HG03097 (cell line): ENCODE measurements around the gene CT45A2.
"Not testable (repeated sequence)": the region's sequence is repeated elsewhere in the genome, so short reads cannot be mapped to it uniquely, and the experiment has no call there.

Experiments used
- ATAC-seq: cut with Tn5 transposase; IDR thresholded peaks from one replicate; pipeline ENCODE4 v1.9.1; 2021; ENCODE audit not compliant: unreplicated experiment, low FRiP score

The CT45A2 gene, protein sequence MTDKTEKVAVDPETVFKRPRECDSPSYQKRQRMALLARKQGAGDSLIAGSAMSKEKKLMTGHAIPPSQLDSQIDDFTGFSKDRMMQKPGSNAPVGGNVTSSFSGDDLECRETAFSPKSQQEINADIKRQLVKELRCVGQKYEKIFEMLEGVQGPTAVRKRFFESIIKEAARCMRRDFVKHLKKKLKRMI

DNA sequence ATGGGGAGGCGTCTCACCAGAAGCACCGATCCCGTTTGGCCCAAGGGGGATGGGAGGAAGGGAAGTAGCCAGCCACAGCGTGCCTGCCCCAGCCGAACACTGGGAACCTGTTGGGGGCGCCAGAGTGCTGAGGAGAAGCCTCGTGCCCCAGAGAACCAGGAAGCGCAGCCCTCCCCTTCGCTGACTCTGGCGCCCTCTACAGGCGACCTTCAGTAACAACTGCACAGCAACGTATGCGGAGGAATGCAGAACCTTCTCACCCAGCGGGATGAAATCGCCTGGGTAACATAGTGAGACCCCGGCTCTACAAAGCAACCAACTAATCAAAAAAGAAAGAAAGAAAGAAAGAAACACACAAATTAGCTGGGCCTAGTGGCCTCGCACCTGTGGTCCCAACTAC lies at the start of gene CT45A2:
CT45A2 (minus strand) TSS at position 101 of the 400 bp plus-strand sequence. CDS start 3,747 bp downstream, outside the sequence.
- ATAC-seq, result not testable (repeated sequence)

DNA sequence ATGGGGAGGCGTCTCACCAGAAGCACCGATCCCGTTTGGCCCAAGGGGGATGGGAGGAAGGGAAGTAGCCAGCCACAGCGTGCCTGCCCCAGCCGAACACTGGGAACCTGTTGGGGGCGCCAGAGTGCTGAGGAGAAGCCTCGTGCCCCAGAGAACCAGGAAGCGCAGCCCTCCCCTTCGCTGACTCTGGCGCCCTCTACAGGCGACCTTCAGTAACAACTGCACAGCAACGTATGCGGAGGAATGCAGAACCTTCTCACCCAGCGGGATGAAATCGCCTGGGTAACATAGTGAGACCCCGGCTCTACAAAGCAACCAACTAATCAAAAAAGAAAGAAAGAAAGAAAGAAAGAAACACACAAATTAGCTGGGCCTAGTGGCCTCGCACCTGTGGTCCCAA lies 34.6 kb upstream of the CT45A2 start, which contains the start of gene CT45A8:
CT45A8 (minus strand) TSS at position 101 of the 400 bp plus-strand sequence. CDS start 3,755 bp downstream, outside the sequence.
- not testable (repeated sequence) for ATAC-seq

DNA sequence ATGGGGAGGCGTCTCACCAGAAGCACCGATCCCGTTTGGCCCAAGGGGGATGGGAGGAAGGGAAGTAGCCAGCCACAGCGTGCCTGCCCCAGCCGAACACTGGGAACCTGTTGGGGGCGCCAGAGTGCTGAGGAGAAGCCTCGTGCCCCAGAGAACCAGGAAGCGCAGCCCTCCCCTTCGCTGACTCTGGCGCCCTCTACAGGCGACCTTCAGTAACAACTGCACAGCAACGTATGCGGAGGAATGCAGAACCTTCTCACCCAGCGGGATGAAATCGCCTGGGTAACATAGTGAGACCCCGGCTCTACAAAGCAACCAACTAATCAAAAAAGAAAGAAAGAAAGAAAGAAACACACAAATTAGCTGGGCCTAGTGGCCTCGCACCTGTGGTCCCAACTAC lies 17.4 kb upstream of the CT45A2 start, which contains the start of gene CT45A7:
CT45A7 (minus strand) TSS at position 101 of the 400 bp plus-strand sequence. CDS start 3,747 bp downstream, outside the sequence.
- ATAC-seq, result not testable (repeated sequence)

DNA sequence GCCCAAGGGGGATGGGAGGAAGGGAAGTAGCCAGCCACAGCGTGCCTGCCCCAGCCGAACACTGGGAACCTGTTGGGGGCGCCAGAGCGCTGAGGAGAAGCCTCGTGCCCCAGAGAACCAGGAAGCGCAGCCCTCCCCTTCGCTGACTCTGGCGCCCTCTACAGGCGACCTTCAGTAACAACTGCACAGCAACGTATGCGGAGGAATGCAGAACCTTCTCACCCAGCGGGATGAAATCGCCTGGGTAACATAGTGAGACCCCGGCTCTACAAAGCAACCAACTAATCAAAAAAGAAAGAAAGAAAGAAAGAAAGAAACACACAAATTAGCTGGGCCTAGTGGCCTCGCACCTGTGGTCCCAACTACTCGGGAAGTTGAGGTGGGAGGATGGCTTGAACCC lies 17.1 kb downstream of the CT45A2 start, which contains the start of gene CT45A6:
CT45A6 (minus strand) TSS at position 101 of the 400 bp plus-strand sequence. CDS start 3,794 bp downstream, outside the sequence.
- not testable (repeated sequence) for ATAC-seq

DNA sequence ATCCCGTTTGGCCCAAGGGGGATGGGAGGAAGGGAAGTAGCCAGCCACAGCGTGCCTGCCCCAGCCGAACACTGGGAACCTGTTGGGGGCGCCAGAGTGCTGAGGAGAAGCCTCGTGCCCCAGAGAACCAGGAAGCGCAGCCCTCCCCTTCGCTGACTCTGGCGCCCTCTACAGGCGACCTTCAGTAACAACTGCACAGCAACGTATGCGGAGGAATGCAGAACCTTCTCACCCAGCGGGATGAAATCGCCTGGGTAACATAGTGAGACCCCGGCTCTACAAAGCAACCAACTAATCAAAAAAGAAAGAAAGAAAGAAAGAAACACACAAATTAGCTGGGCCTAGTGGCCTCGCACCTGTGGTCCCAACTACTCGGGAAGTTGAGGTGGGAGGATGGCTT lies 34.4 kb downstream of the CT45A2 start, which contains the start of gene CT45A5:
CT45A5 (minus strand) TSS at position 101 of the 400 bp plus-strand sequence. CDS start 3,774 bp downstream, outside the sequence.
- not testable (repeated sequence) for ATAC-seq

DNA sequence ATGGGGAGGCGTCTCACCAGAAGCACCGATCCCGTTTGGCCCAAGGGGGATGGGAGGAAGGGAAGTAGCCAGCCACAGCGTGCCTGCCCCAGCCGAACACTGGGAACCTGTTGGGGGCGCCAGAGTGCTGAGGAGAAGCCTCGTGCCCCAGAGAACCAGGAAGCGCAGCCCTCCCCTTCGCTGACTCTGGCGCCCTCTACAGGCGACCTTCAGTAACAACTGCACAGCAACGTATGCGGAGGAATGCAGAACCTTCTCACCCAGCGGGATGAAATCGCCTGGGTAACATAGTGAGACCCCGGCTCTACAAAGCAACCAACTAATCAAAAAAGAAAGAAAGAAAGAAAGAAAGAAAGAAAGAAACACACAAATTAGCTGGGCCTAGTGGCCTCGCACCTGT lies 51.7 kb downstream of the CT45A2 start, which contains the start of gene CT45A3:
CT45A3 (minus strand) TSS at position 101 of the 400 bp plus-strand sequence. CDS start 3,747 bp downstream, outside the sequence.
- not testable (repeated sequence) for ATAC-seq
